Endodermal cell (in vitro differentiated cells): Measurements from ENCODE around the gene TRIM33. TPM values are rescaled to one million over a fixed set of nuclear protein-coding genes. Genes with fewer than 3 reads are reported as not detected.

Source experiments
- DNase-seq: peaks from one replicate; pipeline ENCODE4 v3.0.0-alpha.2; 2017
- H3K27ac ChIP-seq: 2 replicates; pipeline ENCODE4 v1.5.1; 2013; ENCODE audit warnings: mild to moderate bottlenecking, low read depth, low read length, moderate library complexity
- H3K27me3 ChIP-seq: 2 replicates; pipeline ENCODE4 v1.6.1; 2013; ENCODE audit warnings: mild to moderate bottlenecking, low read length, moderate library complexity; ENCODE audit not compliant: insufficient read depth, control insufficient read depth, poor library complexity, severe bottlenecking
- H3K36me3 ChIP-seq: 2 replicates; pipeline ENCODE4 v1.7.0; 2013; ENCODE audit warnings: mild to moderate bottlenecking, low read length, moderate library complexity; ENCODE audit not compliant: control insufficient read depth, insufficient read depth
- H3K4me1 ChIP-seq: one replicate; pipeline ENCODE4 v1.7.0; 2013; ENCODE audit warnings: low read length; ENCODE audit not compliant: control insufficient read depth, insufficient read depth
- H3K4me3 ChIP-seq: 2 replicates; pipeline ENCODE4 v1.5.1; 2013; ENCODE audit warnings: mild to moderate bottlenecking, low read length, moderate library complexity
- H3K9ac ChIP-seq: 2 replicates; pipeline ENCODE4 v1.6.1; 2013; ENCODE audit warnings: mild to moderate bottlenecking, low read length, moderate library complexity; ENCODE audit not compliant: poor library complexity, severe bottlenecking; ENCODE audit errors: extremely low read depth
- H3K9me3 ChIP-seq: 2 replicates; pipeline ENCODE4 v1.6.1; 2013; ENCODE audit warnings: mild to moderate bottlenecking, low read length, moderate library complexity; ENCODE audit not compliant: control insufficient read depth
- H3K27ac Mint-ChIP-seq: 2 replicates; pipeline ENCODE4 v1.8.0; 2020; ENCODE audit warnings: mixed read lengths
- H3K27me3 Mint-ChIP-seq: 2 replicates; pipeline ENCODE4 v1.8.0; 2021; ENCODE audit warnings: mild to moderate bottlenecking, mixed read lengths; ENCODE audit not compliant: insufficient read depth
- H3K36me3 Mint-ChIP-seq: 2 replicates; pipeline ENCODE4 v1.8.0; 2020; ENCODE audit warnings: low read depth, mixed read lengths
- H3K4me1 Mint-ChIP-seq: 2 replicates; pipeline ENCODE4 v1.8.0; 2020; ENCODE audit warnings: mixed read lengths
- H3K4me3 Mint-ChIP-seq: 2 replicates; pipeline ENCODE4 v1.8.0; 2020; ENCODE audit warnings: mild to moderate bottlenecking, moderate library complexity, mixed read lengths
- H3K9me3 Mint-ChIP-seq: 2 replicates; pipeline ENCODE4 v1.8.0; 2020; ENCODE audit warnings: mild to moderate bottlenecking, mixed read lengths
- CTCF ChIP-seq: fragments of 200-600 bp; sonication (generic); conservative IDR thresholded peaks from 2 replicates; pipeline ENCODE4 v1.5.0; 2021; ENCODE audit warnings: antibody characterized with exemption, mild to moderate bottlenecking
- WGBS, 2 experiments: methylation state at CpG; one replicate each; pipeline versions ENCODE4 v1.1.5 to v1.1.7; 2013; ENCODE audit warnings: missing lambda C conversion rate in 2 of 2, mixed read lengths in 1 of 2; ENCODE audit not compliant: insufficient coverage in 1 of 2, insufficient read length in 1 of 2; 5-methylcytosine and 5-hydroxymethylcytosine counted together
- total RNA-seq, 2 donors: library from RNA; stranded (reverse); fragmentation: NEBNext Ultra II Directional in 1 of 2; extraction: Animal tissue kit (Norgen Biotek cat#: 25700) in 1 of 2; gene quantifications; 2 replicates in 1 of 2; 3 replicates in 1 of 2; pipeline ENCODE4 v1.2.1, GENCODE V29; 2021

The TRIM33 gene
- total RNA-seq, 2 donors from 2014 or later = 47.2 to 50.6 TPM

DNA sequence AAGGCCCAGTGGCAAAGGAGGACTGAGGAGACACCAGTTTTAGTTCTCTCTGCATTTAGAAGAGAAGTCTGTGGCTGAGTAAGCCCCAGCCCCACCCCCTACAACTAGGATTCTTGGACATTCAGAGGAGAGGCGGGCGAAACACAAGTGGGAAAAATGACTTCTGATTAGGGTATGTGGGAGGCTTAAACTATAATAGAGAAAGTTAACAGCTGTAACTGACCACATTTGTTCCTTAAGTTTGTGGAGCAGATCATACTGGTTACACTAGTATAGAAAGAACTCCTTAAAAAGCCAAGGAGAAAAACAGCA lies 11.2 kb upstream of the TRIM33 start:
- WGBS, 2 experiments = no CpG with 5 or more reads among the region's 2 CpGs
- H3K27me3 ChIP-seq = no peaks in the 10 kb centered on the region

GRCh38 chr1:114521396-114522263 lies 10.6 kb upstream of the TRIM33 start:
- no peak for DNase-seq
- 93% methylated on average over 5 to 8 of the region's 8 CpGs for WGBS, 2 experiments
- Mint-ChIP-seq H3K27ac (no peak overlapping the region), H3K36me3 (no peaks in the 10 kb centered on the region), H3K4me1 (peaks cover 3% of the 10 kb centered on the region), H3K27me3 (peaks cover 7% of the 10 kb centered on the region), H3K9me3 (peaks cover 5% of the 10 kb centered on the region), H3K4me3 (no peak overlapping the region)
- TF ChIP-seq CTCF = no peak
- H3K9ac ChIP-seq = no peak overlapping the region
- H3K9me3 ChIP-seq = no peaks in the 10 kb centered on the region
- no peak overlapping the region for H3K27ac ChIP-seq
- no peaks in the 10 kb centered on the region for H3K27me3 ChIP-seq
- no peaks in the 10 kb centered on the region for H3K4me1 ChIP-seq
- H3K4me3 ChIP-seq = no peak overlapping the region
- no peaks in the 10 kb centered on the region for H3K36me3 ChIP-seq

More for the DNA sequence above, 11.2 kb upstream of the TRIM33 start:
- Histone ChIP-seq H3K36me3 (no peaks in the 10 kb centered on the region), H3K4me1 (no peaks in the 10 kb centered on the region), H3K4me3 (no peak overlapping the region), H3K9me3 (no peaks in the 10 kb centered on the region), H3K9ac (no peak overlapping the region), H3K27ac (no peak overlapping the region)
- Mint-ChIP-seq H3K4me1 (peaks cover 3% of the 10 kb centered on the region), H3K9me3 (no peaks in the 10 kb centered on the region), H3K27me3 (peaks cover 7% of the 10 kb centered on the region), H3K36me3 (no peaks in the 10 kb centered on the region), H3K27ac (no peak overlapping the region), H3K4me3 (no peak overlapping the region)
- DNase-seq = no peak
- no peak for TF ChIP-seq CTCF

GRCh38 chr1:114517348-114517747 lies 6.3 kb upstream of the TRIM33 start:
- H3K36me3 Mint-ChIP-seq = no peaks in the 10 kb centered on the region
- TF ChIP-seq CTCF = no peak
- peaks cover 5% of the 10 kb centered on the region for H3K9me3 Mint-ChIP-seq
- Histone ChIP-seq H3K27me3 (peaks cover 8% of the 10 kb centered on the region), H3K9ac (no peak overlapping the region), H3K4me3 (no peak overlapping the region), H3K9me3 (no peaks in the 10 kb centered on the region), H3K4me1 (no peaks in the 10 kb centered on the region), H3K27ac (no peak overlapping the region), H3K36me3 (no peaks in the 10 kb centered on the region)
- WGBS, 2 experiments = 67 to 98% methylated on average over 1 to 2 of the region's 2 CpGs
- H3K27ac Mint-ChIP-seq = no peak overlapping the region
- DNase-seq = no peak
- peaks cover 5% of the 10 kb centered on the region for H3K4me1 Mint-ChIP-seq
- H3K4me3 Mint-ChIP-seq = no peak overlapping the region
- peaks cover 28% of the 10 kb centered on the region for H3K27me3 Mint-ChIP-seq
